ENCODE measurements around the gene CASP9.
"Not testable (repeated sequence)": the region's sequence is repeated elsewhere in the genome, so short reads cannot be mapped to it uniquely, and the experiment has no call there.

DNA sequence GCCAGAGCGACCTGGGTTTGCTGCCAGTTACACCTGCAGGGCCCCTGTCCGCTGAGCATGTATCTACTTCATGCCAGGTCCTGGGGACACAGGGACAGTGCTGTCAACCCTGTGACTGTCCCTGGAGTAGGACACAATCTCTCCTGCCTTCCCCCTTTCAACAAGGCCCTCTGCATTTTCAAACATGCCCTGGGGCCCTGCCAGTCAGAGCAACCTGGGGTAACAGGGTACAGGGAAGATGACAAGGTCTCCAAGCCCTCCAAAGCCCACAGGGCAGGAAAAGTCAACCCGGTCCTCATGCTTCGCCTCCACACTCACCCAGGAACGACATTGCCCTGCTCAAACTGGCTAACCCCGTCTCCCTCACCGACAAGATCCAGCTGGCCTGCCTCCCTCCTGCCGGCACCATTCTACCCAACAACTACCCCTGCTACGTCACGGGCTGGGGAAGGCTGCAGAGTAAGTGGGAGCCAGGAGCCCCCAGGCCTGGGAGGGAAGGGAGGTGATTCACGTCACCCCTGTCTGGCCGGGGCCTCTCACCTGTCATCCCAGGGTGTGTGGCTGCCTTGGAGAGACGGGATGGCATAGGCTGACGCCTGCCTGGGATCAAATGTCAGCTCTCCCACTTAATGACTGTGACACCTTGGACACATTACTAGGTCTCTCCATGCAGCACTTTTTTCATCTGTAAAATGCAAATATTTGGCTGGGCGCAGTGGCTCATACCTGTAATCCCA, 60.8 kb downstream of the CASP9 start:
- TF ChIP-seq, protein P1, sequence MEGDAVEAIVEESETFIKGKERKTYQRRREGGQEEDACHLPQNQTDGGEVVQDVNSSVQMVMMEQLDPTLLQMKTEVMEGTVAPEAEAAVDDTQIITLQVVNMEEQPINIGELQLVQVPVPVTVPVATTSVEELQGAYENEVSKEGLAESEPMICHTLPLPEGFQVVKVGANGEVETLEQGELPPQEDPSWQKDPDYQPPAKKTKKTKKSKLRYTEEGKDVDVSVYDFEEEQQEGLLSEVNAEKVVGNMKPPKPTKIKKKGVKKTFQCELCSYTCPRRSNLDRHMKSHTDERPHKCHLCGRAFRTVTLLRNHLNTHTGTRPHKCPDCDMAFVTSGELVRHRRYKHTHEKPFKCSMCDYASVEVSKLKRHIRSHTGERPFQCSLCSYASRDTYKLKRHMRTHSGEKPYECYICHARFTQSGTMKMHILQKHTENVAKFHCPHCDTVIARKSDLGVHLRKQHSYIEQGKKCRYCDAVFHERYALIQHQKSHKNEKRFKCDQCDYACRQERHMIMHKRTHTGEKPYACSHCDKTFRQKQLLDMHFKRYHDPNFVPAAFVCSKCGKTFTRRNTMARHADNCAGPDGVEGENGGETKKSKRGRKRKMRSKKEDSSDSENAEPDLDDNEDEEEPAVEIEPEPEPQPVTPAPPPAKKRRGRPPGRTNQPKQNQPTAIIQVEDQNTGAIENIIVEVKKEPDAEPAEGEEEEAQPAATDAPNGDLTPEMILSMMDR (IDR thresholded peaks at IDR 0.05): not testable (repeated sequence)
- not testable (repeated sequence) for TF ChIP-seq ZBTB21 (CRISPR knock-in tag; IDR thresholded peaks at IDR 0.05; ENCODE audit: borderline replicate concordance); ZNF121 (CRISPR knock-in tag; IDR thresholded peaks at IDR 0.05); TEAD1 (CRISPR knock-in tag; IDR thresholded peaks at IDR 0.05); MXD4 (CRISPR knock-in tag; IDR thresholded peaks at IDR 0.05; ENCODE audit: borderline replicate concordance)
- TF ChIP-seq, protein P2, sequence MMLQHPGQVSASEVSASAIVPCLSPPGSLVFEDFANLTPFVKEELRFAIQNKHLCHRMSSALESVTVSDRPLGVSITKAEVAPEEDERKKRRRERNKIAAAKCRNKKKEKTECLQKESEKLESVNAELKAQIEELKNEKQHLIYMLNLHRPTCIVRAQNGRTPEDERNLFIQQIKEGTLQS (CRISPR knock-in tag; conservative IDR thresholded peaks at IDR 0.05): not testable (repeated sequence)
- TF ChIP-seq, protein P3, sequence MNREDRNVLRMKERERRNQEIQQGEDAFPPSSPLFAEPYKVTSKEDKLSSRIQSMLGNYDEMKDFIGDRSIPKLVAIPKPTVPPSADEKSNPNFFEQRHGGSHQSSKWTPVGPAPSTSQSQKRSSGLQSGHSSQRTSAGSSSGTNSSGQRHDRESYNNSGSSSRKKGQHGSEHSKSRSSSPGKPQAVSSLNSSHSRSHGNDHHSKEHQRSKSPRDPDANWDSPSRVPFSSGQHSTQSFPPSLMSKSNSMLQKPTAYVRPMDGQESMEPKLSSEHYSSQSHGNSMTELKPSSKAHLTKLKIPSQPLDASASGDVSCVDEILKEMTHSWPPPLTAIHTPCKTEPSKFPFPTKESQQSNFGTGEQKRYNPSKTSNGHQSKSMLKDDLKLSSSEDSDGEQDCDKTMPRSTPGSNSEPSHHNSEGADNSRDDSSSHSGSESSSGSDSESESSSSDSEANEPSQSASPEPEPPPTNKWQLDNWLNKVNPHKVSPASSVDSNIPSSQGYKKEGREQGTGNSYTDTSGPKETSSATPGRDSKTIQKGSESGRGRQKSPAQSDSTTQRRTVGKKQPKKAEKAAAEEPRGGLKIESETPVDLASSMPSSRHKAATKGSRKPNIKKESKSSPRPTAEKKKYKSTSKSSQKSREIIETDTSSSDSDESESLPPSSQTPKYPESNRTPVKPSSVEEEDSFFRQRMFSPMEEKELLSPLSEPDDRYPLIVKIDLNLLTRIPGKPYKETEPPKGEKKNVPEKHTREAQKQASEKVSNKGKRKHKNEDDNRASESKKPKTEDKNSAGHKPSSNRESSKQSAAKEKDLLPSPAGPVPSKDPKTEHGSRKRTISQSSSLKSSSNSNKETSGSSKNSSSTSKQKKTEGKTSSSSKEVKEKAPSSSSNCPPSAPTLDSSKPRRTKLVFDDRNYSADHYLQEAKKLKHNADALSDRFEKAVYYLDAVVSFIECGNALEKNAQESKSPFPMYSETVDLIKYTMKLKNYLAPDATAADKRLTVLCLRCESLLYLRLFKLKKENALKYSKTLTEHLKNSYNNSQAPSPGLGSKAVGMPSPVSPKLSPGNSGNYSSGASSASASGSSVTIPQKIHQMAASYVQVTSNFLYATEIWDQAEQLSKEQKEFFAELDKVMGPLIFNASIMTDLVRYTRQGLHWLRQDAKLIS (CRISPR knock-in tag; IDR thresholded peaks at IDR 0.05; ENCODE audit: borderline replicate concordance): not testable (repeated sequence)
- TF ChIP-seq, protein P4, sequence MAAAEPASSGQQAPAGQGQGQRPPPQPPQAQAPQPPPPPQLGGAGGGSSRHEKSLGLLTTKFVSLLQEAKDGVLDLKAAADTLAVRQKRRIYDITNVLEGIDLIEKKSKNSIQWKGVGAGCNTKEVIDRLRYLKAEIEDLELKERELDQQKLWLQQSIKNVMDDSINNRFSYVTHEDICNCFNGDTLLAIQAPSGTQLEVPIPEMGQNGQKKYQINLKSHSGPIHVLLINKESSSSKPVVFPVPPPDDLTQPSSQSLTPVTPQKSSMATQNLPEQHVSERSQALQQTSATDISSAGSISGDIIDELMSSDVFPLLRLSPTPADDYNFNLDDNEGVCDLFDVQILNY (CRISPR knock-in tag; IDR thresholded peaks at IDR 0.05): not testable (repeated sequence)
